Right atrium auricular region (tissue), 2 donors: Measurements from ENCODE around the gene PROP1. TPM values are rescaled to one million over a fixed set of nuclear protein-coding genes. Genes with fewer than 3 reads are reported as not detected.
"Not testable (repeated sequence)": the region's sequence is repeated elsewhere in the genome, so short reads cannot be mapped to it uniquely, and the experiment has no call there.

ENCODE experiments used
- DNase-seq: peaks from one replicate; pipeline ENCODE4 v3.0.0-alpha.2; 2019; ENCODE audit warnings: low spot score
- H3K27ac ChIP-seq, 2 donors: fragments of 200-600 bp; sonication (generic); 1 replicate in 1 of 2; 2 replicates in 1 of 2; pipeline ENCODE4 v1.5.1; 2016 to 2019
- H3K27me3 ChIP-seq, 2 donors: fragments of 200-600 bp; sonication (generic); one replicate each; pipeline versions ENCODE4 v1.5.1 to v1.6.0; 2017 to 2019
- H3K36me3 ChIP-seq: fragments of 200-600 bp; sonication (generic); one replicate; pipeline ENCODE4 v1.5.1; 2016
- H3K4me1 ChIP-seq, 2 donors: fragments of 200-600 bp; sonication (generic); one replicate each; pipeline versions ENCODE4 v1.5.1 to v1.6.0; 2017 to 2019
- H3K4me3 ChIP-seq, 2 donors: fragments of 200-600 bp; sonication (generic); 1 replicate in 1 of 2; 2 replicates in 1 of 2; pipeline ENCODE4 v1.5.1; 2017 to 2019; ENCODE audit warnings: mild to moderate bottlenecking in 1 of 2, moderate library complexity in 1 of 2
- H3K9me3 ChIP-seq, 2 donors: fragments of 200-600 bp; sonication (generic); one replicate each; pipeline ENCODE4 v1.5.1; 2019
- CTCF ChIP-seq, 2 donors: fragments of 200-600 bp; sonication (generic); IDR thresholded peaks; one replicate each; pipeline ENCODE4 v1.5.1; 2019; ENCODE audit warnings: antibody characterized with exemption in 2 of 2
- total RNA-seq, 2 donors: library from RNA; depleted of rRNA; stranded (reverse); fragments of >200 nt; gene quantifications; one replicate each; pipeline ENCODE4 v1.1.0, GENCODE V29; 2016

Gene PROP1
- total RNA-seq, 2 donors from 2014 or later = not detected

GRCh38 chr5:177982956-177983355, 13.1 kb downstream of the PROP1 start:
- H3K9me3 ChIP-seq = no peaks in the 10 kb centered on the region
- peaks cover 0 to 7% of the 10 kb centered on the region in 2 donors for H3K27me3 ChIP-seq
- no peak for DNase-seq
- H3K4me3 ChIP-seq = no peak overlapping the region
- no peak overlapping the region for H3K27ac ChIP-seq
- no peaks in the 10 kb centered on the region for H3K4me1 ChIP-seq
- TF ChIP-seq CTCF (IDR thresholded peaks at IDR 0.05) = no peak
- no peaks in the 10 kb centered on the region for H3K36me3 ChIP-seq

DNA sequence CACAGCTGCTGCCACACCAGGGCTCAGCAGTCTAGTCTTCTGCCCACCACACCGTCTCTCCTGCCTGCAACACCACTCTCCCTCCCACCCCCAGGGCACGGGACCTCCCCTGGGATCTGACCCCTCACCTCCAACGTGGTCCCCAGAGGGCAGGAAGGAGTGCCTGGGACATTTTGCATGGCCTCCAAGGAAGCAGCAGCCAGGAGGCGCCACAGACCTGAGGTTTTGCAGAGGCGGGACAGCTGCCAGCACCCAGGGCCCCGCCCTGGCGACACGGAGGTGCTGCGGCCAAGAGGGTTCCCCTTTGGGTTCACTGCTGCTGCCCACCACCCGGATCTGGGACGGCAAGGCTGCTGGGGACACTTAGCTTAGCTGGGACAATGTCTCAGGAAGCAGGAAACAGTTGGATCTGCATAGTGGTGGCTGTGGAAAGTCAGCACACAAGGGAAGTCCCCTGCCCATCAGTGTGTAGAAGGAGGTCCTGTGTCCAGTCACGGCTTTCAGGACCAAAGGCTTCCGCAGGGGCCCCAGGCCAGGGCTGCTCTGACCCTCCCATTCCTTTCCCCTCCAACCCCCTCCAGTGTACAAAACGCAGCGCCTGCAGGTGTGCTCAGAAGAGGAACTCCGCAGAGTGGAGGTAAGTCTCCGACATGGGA, 13.8 kb downstream of the PROP1 start:
- H3K27me3 ChIP-seq = peaks cover 0 to 7% of the 10 kb centered on the region in 2 donors
- H3K27ac ChIP-seq = no peak overlapping the region
- no peaks in the 10 kb centered on the region for H3K9me3 ChIP-seq
- TF ChIP-seq CTCF (IDR thresholded peaks at IDR 0.05) = peak in 1 of 2 donors; percentile 25
- H3K36me3 ChIP-seq = no peaks in the 10 kb centered on the region
- no peak overlapping the region for H3K4me3 ChIP-seq
- no peak for DNase-seq
- H3K4me1 ChIP-seq = no peaks in the 10 kb centered on the region

DNA sequence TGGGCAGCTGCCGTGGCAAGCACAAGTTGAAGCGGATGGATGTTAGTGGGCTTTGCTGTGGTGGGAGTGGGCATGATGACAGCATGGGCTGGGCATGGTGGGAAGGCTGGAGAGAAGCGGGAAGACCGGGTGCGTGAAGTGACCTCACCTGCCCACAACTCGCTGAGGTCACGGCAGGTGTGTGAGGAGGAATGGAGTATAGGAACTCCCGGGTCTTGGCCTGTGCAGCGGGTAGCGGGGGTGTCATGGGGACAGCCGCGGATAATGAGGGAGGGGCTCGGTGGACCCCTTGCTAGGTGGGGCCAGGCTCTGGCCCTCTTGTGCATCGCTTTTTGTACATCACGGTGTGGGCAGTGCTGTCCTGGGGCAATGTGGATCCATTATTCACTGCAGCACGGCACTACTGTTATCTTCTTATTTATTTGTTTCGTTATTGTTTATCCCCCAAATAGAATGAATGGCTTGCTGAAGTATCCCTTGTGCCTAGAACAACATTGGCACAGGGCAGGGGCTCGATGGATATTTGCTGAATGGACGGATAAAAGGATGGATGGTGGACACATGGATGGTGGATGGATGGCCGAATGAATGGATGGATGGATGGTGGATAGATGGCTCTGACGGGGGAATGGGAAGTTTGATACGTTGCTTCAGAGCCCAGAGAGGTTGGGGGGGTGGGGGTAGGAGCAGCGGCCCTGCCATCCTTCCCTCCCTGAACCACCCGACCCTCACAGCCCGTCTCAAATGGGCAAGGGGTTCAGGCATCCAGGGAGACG, 14.6 kb downstream of the PROP1 start:
- no peak for DNase-seq
- no peak for TF ChIP-seq CTCF (IDR thresholded peaks at IDR 0.05)

GRCh38 chr5:177980743-177981151, 15.3 kb downstream of the PROP1 start:
- no peaks in the 10 kb centered on the region for H3K36me3 ChIP-seq
- H3K27ac ChIP-seq = no peak overlapping the region
- no peak for TF ChIP-seq CTCF (IDR thresholded peaks at IDR 0.05)
- no peak overlapping the region for H3K4me3 ChIP-seq
- peak; percentile 28 for DNase-seq
- no peaks in the 10 kb centered on the region for H3K9me3 ChIP-seq
- H3K27me3 ChIP-seq = peaks cover 0 to 7% of the 10 kb centered on the region in 2 donors
- H3K4me1 ChIP-seq = no peaks in the 10 kb centered on the region

More for the DNA sequence above, 14.6 kb downstream of the PROP1 start:
- Histone ChIP-seq H3K4me3 (no peak overlapping the region), H3K27me3 (peaks cover 0 to 7% of the 10 kb centered on the region in 2 donors), H3K4me1 (no peaks in the 10 kb centered on the region), H3K36me3 (no peaks in the 10 kb centered on the region), H3K9me3 (no peaks in the 10 kb centered on the region), H3K27ac (no peak overlapping the region)

DNA sequence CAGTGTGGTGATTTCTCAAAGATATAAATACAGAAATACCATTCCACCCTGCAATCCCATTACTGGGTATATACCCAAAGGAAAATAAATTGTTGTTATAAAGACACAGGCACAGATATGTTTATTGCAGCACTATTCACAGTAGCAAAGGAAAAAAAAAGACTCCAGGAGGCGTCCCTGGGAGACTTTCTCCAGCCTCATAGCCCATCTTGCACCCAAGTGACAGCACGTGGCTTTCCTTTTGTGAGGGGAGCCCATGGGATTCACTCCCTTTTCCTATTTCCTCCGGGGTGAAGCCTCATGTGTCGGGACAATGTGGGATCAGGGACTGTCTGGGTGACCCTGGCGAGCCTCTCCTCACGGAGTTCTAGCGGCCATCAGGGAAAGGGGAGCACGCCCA, 18.4 kb downstream of the PROP1 start:
- not testable (repeated sequence) for H3K4me3 ChIP-seq, H3K36me3 ChIP-seq, H3K27me3 ChIP-seq, H3K9me3 ChIP-seq, DNase-seq, H3K4me1 ChIP-seq, H3K27ac ChIP-seq

DNA sequence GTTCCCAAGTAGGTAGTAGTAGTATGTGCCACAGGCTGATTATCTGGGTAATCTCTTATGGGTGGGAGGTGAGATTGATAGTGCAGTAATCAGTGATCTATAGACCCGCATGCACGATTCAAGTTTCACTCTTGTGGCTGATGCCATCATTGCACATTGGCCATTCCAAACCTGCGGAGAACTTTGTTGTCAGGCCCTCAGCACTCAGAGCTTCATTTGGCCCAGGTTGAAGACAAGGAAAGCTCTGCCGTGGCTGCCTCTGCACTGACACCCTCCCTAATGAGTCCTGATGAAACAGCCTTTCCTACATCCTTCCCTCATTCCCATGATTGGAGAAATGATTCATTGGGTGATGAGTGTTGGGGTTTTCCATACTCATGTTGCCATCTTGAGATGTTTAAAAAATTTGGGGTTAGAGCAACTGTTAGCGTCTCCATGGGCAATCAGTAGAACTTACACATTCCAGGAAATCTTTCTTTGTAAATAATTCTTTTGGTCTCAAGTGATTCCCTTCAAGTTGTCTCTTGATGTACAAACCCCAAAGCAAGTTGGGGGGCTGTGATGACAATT, 22.9 kb downstream of the PROP1 start:
- Histone ChIP-seq H3K36me3 (no peaks in the 10 kb centered on the region), H3K4me3 (no peak overlapping the region), H3K4me1 (no peaks in the 10 kb centered on the region), H3K9me3 (peaks cover 0 to 8% of the 10 kb centered on the region in 2 donors), H3K27ac (no peak overlapping the region), H3K27me3 (no peaks in the 10 kb centered on the region)
- DNase-seq = no peak
- no peak for TF ChIP-seq CTCF (IDR thresholded peaks at IDR 0.05)
